Erythroblast (primary cell): ENCODE measurements around the gene TTC38.

Source experiments
- DNase-seq, 2 experiments: peaks; one replicate each; lab custom pipeline; 2025; lab: John Stamatoyannopoulos, UW
- GATA1 ChIP-seq: IDR thresholded peaks from 2 replicates; pipeline ENCODE4 v1.6.1; 2011; ENCODE audit warnings: low read depth, mild to moderate bottlenecking, control low read depth, low read length, moderate library complexity
- POLR2A ChIP-seq: IDR thresholded peaks from 2 replicates; pipeline ENCODE4 v1.6.1; 2011; ENCODE audit warnings: mild to moderate bottlenecking, low read length

Gene TTC38

GRCh38 chr22:46276563-46276962 lies 8.8 kb downstream of the TTC38 start:
- no peak for DNase-seq
- TF ChIP-seq POLR2A (no peak), GATA1 (no peak)

- DNase-seq = no peak
- TF ChIP-seq GATA1 (no peak), POLR2A (no peak)
Observed at GRCh38 chr22:46278656-46279645, 11.1 kb downstream of the TTC38 start.

GRCh38 chr22:46280063-46280817 lies 12.4 kb downstream of the TTC38 start:
- no peak for DNase-seq
- no peak for TF ChIP-seq POLR2A
- TF ChIP-seq GATA1 = no peak

GRCh38 chr22:46280999-46281623 lies 13.3 kb downstream of the TTC38 start:
- TF ChIP-seq GATA1 (no peak), POLR2A (no peak)
- DNase-seq = no peak

DNA sequence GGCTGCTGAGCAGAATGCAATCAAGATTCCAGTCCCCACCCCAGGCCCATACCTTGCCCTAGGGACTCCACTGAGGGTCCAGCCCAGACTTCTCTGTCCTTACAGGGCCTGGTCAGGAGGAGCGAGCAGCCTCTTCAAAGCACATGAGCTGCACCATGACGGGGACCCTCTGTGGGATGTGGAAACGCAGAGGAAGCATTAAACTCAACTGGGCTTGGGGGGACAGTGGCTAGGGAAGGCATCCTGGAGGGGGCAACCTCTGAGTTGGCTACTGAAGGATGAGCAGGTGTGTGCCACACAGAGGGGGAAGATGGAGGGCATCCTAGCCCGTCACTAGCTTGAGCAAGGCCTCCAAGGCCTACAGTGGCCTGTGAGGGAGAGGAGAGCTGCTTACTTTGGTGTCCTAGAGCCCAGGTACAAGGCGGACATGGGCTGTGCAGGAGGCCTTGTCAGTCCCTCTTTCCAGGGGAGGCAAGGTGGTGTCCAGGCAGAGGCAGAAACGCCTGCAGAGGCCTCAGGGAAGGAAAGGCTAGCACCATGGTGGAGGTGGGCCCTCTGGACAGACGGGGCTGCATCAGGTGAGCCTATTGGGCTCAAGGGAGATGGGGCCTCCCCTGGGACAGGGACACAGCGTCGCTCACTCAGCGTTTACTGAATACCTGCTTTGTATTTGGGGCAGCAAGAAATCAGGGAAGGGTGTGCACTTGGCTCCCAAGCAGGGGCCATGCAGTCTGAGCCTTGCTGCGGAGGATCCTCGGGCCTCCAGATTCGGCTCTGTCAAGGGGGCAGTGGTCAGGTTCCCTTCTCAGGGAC lies 14.3 kb downstream of the TTC38 start:
- TF ChIP-seq POLR2A (no peak), GATA1 (no peak)
- DNase-seq = no peak

- TF ChIP-seq GATA1 (no peak), POLR2A (no peak)
- no peak for DNase-seq
Observed at GRCh38 chr22:46286006-46286405, 18.2 kb downstream of the TTC38 start.

- TF ChIP-seq POLR2A = no peak
- TF ChIP-seq GATA1 = no peak
- DNase-seq = no peak
Observed at GRCh38 chr22:46286941-46287872, 19.4 kb downstream of the TTC38 start.

- DNase-seq = no peak
- TF ChIP-seq POLR2A (peak; percentile 3), GATA1 (no peak)
Observed at GRCh38 chr22:46287873-46288751, 20.3 kb downstream of the TTC38 start.

DNA sequence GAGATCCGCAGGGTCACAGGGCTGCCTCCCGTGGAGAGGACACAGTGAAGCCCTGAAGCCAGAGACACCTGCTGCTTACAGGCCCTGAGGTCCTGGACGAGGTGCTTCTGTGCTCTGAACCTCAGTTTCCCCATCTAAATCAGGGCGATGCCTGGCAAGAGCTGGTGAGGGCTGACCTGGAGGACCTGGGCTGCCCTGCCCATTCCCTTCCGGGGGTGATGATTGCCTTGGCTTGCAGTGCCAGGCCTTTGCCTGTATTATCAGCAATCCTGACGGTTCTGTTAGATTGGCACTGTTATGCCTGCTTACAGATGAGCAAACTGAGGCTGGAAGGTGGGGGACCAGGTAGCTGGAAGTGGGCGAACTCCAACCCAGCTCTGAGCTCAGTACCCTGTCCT lies 21.0 kb downstream of the TTC38 start:
- DNase-seq = no peak
- TF ChIP-seq GATA1 = no peak
- TF ChIP-seq POLR2A = no peak

- no peak for DNase-seq
- TF ChIP-seq GATA1 = no peak
- no peak for TF ChIP-seq POLR2A
Observed at GRCh38 chr22:46289244-46289891, 21.6 kb downstream of the TTC38 start.

- DNase-seq = no peak
- TF ChIP-seq GATA1 = no peak
- no peak for TF ChIP-seq POLR2A
Observed at GRCh38 chr22:46290121-46290842, 22.5 kb downstream of the TTC38 start.
